ENCODE data around the gene IKZF3. TPM values are rescaled to one million over a fixed set of nuclear protein-coding genes. Genes with fewer than 3 reads are reported as not detected.
"Not testable (repeated sequence)": the region's sequence is repeated elsewhere in the genome, so short reads cannot be mapped to it uniquely, and the experiment has no call there.

Gene IKZF3
- total RNA-seq (2014; rRNA removed; shearing (Covaris generic)): 0.08 and 0.35 TPM in 2 replicates
- 0.14 and 0.16 TPM in 2 replicates for polyA plus RNA-seq (2015; cell fraction: cytosol; rRNA removed)
- polyA plus RNA-seq (2015; cell fraction: nucleus; rRNA removed): 0.02 TPM in 1 of 2 replicates, not detected in the other

DNA sequence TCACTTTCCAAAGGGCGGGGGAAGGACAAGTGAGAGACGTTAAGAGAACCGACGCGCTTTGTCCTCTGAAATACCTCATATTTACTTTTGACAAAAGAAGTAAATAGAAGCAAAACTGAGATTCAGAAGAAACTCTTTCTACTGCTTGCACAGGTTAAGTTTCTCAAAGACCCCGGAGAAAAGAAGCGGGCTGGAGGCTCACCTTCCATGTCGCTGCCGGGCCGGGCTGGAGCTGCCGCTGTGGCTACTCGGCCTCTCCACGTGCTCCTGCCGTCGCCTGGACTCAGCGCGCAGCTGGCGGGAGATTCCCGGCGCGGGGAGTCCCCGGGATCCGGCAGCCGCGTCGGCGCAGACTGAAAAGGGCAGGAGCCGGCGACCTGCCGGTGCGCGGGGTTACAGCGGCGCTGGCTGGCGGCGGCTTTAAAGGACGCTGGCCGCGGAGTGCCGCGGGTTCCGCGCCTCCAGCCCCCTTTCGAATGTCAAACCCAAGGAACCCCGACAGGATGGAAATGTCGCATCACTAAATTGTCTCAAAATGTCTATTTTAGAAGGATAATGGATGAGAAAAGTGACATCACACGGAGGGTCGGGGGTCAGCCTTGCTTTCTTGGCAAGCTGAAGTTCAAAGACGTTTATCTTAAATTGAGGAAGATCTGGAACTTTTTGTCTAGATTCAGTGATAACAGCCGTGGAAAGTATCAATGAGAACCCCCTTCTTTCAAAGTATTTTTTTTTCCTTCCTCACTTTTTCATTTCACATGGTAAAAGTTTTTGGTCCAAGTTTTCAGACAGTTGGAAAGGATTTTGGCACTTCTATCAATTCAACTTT lies at the start of gene IKZF3:
TSS of gene IKZF3 (minus strand) at position 395 of the 829 bp plus-strand sequence. CDS start at position 209, 186 bp downstream.
- in situ Hi-C loops (cut with HindIII; ENCODE audit: low pct_unique_long_range_greater_than_20kb, low sequenced_read_pairs): no loop called here
- DNase-seq (ENCODE audit: low read depth, low spot score): peak; percentile 47

DNA sequence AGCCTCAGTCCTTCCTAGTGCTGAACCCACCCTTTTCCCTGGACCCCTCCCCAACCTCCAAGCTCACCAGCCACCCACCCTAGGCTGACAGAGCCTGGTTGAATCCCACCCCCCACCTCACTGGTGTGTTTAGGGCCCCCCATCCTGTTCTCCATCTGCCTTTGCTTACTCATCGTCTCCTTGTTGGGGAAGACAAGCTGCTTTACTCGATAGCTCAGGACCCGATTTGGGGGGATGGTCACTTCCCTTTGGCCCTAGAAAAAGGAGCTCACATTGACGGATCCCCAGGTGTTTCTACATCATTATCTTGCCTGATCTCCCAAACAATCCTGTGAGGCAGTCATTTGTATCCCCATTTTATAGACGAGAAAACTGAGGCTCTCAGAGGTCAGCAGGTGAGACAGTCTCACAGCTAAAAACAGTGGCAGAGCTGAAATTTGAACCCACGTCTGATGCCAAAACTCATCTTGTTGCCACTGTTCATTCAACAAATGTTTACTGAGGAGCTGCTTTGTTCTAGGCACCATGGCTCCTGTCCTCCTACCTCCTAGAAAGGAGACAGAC lies 44.8 kb upstream of the IKZF3 start:
- in situ Hi-C loops (cut with HindIII; ENCODE audit: low pct_unique_long_range_greater_than_20kb, low sequenced_read_pairs): no loop called here
- DNase-seq (ENCODE audit: low read depth, low spot score): no peak

GRCh38 chr17:39904990-39905288 lies 40.8 kb upstream of the IKZF3 start:
- no peak for DNase-seq (ENCODE audit: low read depth, low spot score)
- in situ Hi-C loops (cut with HindIII; ENCODE audit: low pct_unique_long_range_greater_than_20kb, low sequenced_read_pairs): no loop called here

DNA sequence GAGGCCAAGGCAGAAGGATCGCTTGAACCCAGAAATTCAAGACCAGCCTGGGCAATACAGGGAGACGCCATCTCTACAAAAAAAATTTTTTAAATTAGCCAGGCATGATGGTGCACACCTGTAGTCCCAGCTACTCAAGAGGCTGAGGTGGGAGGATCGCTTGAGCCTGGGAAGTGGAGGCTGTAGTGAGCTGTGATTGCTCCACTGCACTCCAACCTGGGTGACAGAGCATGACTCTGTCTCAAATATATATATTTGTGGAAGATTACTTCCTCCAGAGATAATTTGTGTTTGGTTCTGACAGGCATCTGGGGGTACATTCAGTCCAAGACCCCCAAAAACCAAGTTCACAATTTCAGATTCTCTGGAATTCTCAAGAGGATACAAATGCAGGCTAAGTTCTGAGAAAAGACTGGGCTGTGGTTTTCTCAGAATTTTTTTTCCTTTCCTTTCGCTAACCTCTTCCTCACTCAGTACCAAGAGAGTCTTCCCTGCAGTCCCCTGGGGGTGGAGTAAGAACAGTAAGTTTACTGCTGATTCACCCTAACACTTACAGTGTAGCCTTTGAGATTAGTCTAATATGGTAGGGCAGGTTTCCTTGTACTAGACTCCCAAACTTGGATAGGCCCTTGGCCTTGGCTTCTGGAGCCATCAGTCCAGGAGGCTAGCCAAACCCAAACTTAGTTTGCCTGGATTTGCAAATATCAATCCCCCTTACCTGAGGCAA lies 39.2 kb upstream of the IKZF3 start:
- DNase-seq (ENCODE audit: low read depth, low spot score): no peak
- in situ Hi-C loops (cut with HindIII; ENCODE audit: low pct_unique_long_range_greater_than_20kb, low sequenced_read_pairs): no loop called here

- in situ Hi-C loops (cut with HindIII; ENCODE audit: low pct_unique_long_range_greater_than_20kb, low sequenced_read_pairs); DNase-seq (ENCODE audit: low read depth, low spot score): not testable (repeated sequence)
Observed at GRCh38 chr17:39902027-39902426, 37.9 kb upstream of the IKZF3 start.

DNA sequence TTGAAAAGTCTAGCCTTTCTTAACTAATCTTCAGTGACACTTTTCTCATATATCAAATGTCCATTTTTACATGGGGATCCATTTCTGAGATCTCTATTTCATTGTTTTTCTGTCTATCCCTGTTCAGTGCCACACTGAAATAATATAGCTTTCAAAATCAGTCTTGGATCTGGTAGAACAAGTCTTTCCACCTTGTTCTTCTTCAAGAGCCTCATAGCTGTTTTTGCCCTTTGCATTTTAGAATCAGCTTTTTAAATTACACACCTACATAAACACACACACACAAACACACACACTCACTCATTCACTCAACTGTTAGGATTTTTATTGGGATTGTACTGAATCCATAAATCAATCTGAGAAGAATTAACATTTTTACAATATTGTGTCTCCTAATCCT lies 35.1 kb upstream of the IKZF3 start:
- DNase-seq (ENCODE audit: low read depth, low spot score): no peak
- in situ Hi-C loops (cut with HindIII; ENCODE audit: low pct_unique_long_range_greater_than_20kb, low sequenced_read_pairs): no loop called here

DNA sequence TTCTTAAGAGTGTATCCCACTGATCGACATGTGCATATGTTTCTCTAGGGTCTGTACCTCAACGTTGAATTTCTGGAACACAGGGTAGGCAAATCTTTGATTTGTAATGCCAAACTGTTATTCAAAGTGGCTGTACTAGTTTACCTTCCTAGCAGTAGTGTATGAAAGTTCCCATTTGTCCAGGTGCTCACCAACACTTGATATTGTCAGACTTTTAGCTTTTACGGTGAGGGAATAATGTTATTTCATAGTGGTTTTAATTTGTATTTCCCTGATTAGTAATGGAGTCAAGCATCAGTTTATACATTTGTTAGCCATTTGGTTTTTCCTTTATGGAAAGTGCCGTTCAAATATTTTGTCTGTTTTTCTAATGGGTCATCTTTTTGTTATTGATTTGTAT lies 34.0 kb upstream of the IKZF3 start:
- in situ Hi-C loops (cut with HindIII; ENCODE audit: low pct_unique_long_range_greater_than_20kb, low sequenced_read_pairs): no loop called here
- no peak for DNase-seq (ENCODE audit: low read depth, low spot score)

DNA sequence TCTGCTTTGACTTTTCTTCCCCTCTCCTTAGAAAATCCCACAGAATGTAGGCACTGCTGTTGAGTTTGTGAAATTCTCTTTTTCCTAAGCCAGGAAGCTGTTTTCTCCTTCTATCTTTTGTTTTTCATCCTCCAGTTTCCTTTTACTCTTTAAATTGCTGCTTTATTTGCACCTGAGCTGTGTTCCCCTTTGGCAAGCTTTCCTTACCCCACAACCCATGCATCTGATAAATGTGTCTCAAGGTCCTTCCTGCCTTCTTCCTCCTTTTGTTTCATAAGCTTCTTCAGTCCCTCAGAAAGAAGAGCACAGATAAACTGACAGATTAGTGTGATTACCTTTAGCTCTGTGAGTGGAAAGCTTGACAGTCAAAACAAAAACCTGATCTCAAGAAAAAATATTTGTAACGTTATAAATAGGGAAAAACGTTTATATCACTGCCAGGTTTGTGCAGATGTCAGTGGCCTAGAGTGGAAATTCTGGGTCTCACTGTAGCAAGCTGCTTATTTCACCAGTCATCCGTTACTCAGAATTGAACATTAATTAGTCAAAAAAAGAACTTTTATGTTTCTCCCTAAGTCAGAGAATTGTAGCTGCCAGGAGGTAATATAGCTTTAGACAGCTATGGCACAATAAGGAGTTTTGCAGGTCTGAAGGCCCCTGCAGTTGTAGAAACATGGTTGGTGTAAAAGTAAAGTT lies 30.7 kb upstream of the IKZF3 start:
- in situ Hi-C loops (cut with HindIII; ENCODE audit: low pct_unique_long_range_greater_than_20kb, low sequenced_read_pairs): no loop called here

DNA sequence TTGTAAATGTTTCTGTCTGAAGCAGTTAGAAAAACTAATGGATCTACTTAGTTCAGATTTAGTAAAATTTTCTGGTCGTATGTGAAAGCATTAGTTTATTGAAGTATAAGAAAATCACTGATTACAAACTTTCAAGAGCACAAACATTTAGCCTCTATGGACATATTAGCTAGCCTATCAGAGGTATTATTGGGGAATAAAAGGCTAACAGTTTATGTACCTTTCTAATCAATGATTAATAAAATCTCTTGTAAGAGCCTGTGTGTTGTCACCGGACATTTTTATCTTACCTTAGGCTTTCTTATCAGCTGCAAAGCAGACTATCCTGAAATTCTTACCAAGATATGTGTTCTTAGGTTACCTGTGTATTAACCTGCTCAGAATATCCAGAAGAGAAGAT lies 25.1 kb upstream of the IKZF3 start:
- in situ Hi-C loops (cut with HindIII; ENCODE audit: low pct_unique_long_range_greater_than_20kb, low sequenced_read_pairs): no loop called here
- DNase-seq (ENCODE audit: low read depth, low spot score): no peak

More for the DNA sequence above, 30.7 kb upstream of the IKZF3 start:
- DNase-seq (ENCODE audit: low read depth, low spot score): no peak

- DNase-seq (ENCODE audit: low read depth, low spot score): no peak
- in situ Hi-C loops (cut with HindIII; ENCODE audit: low pct_unique_long_range_greater_than_20kb, low sequenced_read_pairs): no loop called here
Observed at GRCh38 chr17:39887078-39887477, 23.0 kb upstream of the IKZF3 start.

DNA sequence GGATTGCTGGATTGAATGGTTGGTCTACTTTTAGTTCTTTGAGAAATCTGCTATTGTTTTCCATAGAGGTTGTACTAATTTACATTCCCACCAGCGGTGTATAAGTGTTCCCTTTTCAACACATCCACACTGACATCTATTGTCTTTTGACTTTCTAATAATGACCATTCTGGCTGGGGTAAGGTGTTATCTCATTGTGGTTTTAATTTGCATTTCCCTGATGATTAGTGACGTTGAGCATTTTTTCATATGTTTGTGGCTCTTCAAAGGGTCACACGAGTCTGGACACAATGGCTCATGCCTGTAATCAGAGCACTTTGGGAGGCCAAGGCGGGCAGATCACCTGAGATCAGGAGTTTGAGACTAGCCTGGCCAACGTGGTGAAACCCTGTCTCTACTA lies 22.0 kb upstream of the IKZF3 start:
- in situ Hi-C loops (cut with HindIII; ENCODE audit: low pct_unique_long_range_greater_than_20kb, low sequenced_read_pairs); DNase-seq (ENCODE audit: low read depth, low spot score): not testable (repeated sequence)

GRCh38 chr17:39872751-39873150 lies 8.6 kb upstream of the IKZF3 start:
- in situ Hi-C loops (cut with HindIII; ENCODE audit: low pct_unique_long_range_greater_than_20kb, low sequenced_read_pairs): no loop called here
- peak; percentile 26 for DNase-seq (ENCODE audit: low read depth, low spot score)

DNA sequence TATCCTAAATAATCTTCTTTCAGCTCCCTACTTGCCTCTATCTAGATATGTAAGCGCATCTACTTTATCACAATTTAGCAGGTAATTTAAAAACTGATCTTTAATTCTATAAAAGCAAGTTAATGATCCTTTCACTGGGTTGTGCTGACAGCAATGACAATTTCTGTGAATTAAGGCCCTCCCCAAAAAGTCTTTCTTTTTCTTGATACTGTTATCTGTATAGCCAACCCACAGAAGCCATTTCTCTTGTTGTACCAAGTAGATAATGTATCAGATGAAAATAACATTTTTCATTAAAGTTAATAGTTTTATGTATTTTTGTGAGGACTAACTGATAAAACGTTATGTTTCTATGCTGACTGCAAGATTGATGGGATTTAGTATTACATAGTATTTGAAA lies 7.7 kb upstream of the IKZF3 start:
- in situ Hi-C loops (cut with HindIII; ENCODE audit: low pct_unique_long_range_greater_than_20kb, low sequenced_read_pairs): no loop called here
- no peak for DNase-seq (ENCODE audit: low read depth, low spot score)

- no peak for DNase-seq (ENCODE audit: low read depth, low spot score)
- in situ Hi-C loops (cut with HindIII; ENCODE audit: low pct_unique_long_range_greater_than_20kb, low sequenced_read_pairs): no loop called here
Observed at GRCh38 chr17:39870776-39871175, 6.7 kb upstream of the IKZF3 start.

DNA sequence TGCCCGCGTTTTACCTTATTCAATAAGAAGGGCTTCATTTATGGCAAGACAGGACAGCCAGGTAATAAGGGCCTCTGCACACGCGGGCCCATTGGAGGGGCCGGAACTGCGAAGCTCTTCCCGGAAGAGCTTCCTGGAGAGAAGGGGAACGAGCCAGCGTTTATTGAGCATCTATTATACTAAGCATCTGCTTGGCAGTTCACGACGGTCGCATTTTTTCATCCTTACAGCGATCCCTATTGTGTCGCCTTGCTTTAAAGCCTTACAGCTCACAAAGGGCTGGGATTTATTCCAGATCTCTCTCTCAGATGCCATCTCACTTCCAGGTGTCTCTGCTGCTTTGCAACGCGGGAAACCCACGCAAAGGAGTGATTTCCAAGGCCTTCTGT lies 4.4 kb upstream of the IKZF3 start:
- DNase-seq (ENCODE audit: low read depth, low spot score): no peak
- in situ Hi-C loops (cut with HindIII; ENCODE audit: low pct_unique_long_range_greater_than_20kb, low sequenced_read_pairs): no loop called here

DNA sequence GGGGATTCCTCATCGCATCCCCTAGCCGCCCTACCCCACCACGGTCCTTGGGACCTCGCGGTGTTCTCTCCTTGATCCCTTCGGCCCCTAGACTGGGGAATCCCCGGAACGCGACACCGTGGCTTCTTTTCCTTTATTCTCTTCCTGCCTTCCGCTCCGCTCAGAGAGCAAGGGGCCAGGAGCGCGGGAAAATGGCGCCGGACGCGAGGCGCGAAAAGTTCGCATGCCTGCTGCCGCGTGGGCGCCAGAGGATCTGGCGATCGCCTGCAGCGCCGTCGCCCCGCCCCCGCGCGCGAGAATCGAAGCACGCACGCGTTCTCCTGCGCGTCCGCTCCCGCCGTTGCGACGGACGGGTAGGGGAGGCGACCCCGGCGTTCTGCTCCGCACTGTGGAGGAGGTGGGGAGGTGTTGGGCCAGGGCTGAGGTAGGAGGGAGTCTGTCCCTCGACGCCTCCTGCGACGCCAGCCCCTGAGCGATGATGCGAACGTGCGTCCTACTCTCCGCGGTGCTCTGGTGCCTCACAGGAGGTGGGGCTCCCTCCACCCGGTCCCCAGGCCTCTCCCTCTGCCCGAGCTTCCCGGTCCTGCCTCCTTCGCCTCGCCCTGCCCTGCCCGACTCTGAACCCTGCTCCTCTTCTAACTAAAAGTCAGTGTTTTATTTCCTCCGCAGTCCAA lies 3.9 kb upstream of the IKZF3 start, which contains the start of gene ZPBP2:
TSS of gene ZPBP2 (plus strand) at position 323 of the 674 bp plus-strand sequence. CDS start at position 476, 153 bp downstream.
- no peak for DNase-seq (ENCODE audit: low read depth, low spot score)
- in situ Hi-C loops (cut with HindIII; ENCODE audit: low pct_unique_long_range_greater_than_20kb, low sequenced_read_pairs): no loop called here

- no peak for DNase-seq (ENCODE audit: low read depth, low spot score)
- in situ Hi-C loops (cut with HindIII; ENCODE audit: low pct_unique_long_range_greater_than_20kb, low sequenced_read_pairs): no loop called here
Observed at GRCh38 chr17:39867084-39867879, 3.2 kb upstream of the IKZF3 start.
